GM18517 (cell line): ENCODE data around the gene TCF7L1.
"Not testable (repeated sequence)": the region's sequence is repeated elsewhere in the genome, so short reads cannot be mapped to it uniquely, and the experiment has no call there.

ENCODE experiments used
- ATAC-seq: cut with Tn5 transposase; IDR thresholded peaks from one replicate; pipeline ENCODE4 v1.9.1; 2021; ENCODE audit warnings: mild to moderate bottlenecking, moderate library complexity; ENCODE audit not compliant: unreplicated experiment

The TCF7L1 gene

GRCh38 chr2:85312404-85312803 lies 179.2 kb downstream of the TCF7L1 start:
- ATAC-seq = no peak

GRCh38 chr2:85314884-85315242 lies 181.7 kb downstream of the TCF7L1 start:
- ATAC-seq = no peak

GRCh38 chr2:85315921-85316320 lies 182.7 kb downstream of the TCF7L1 start:
- not testable (repeated sequence) for ATAC-seq

GRCh38 chr2:85318222-85319074 lies 185.3 kb downstream of the TCF7L1 start:
- no peak for ATAC-seq

GRCh38 chr2:85319796-85320195 lies 186.6 kb downstream of the TCF7L1 start:
- ATAC-seq = no peak

- ATAC-seq = no peak
These were observed 190.3 kb downstream of the TCF7L1 start for GRCh38 chr2:85323351-85323987.

GRCh38 chr2:85323988-85324367 lies 190.8 kb downstream of the TCF7L1 start:
- not testable (repeated sequence) for ATAC-seq

- no peak for ATAC-seq
These were observed 191.7 kb downstream of the TCF7L1 start for GRCh38 chr2:85324639-85325465.

- ATAC-seq = no peak
These were observed 192.2 kb downstream of the TCF7L1 start for GRCh38 chr2:85325466-85325811.

GRCh38 chr2:85326406-85327159 lies 193.4 kb downstream of the TCF7L1 start:
- no peak for ATAC-seq

GRCh38 chr2:85327160-85327821 lies 194.1 kb downstream of the TCF7L1 start:
- ATAC-seq = no peak

GRCh38 chr2:85327822-85328617 lies 194.8 kb downstream of the TCF7L1 start, which contains the start of gene TGOLN2:
TSS of gene TGOLN2 (minus strand) at chr2:85327989. CDS start at chr2:85327962, 27 bp downstream.
- peak; percentile 78 for ATAC-seq

GRCh38 chr2:85329181-85329651 lies 196.0 kb downstream of the TCF7L1 start:
- no peak for ATAC-seq

- ATAC-seq = not testable (repeated sequence)
These were observed 196.5 kb downstream of the TCF7L1 start for GRCh38 chr2:85329701-85330100.

GRCh38 chr2:85330839-85331636 lies 197.8 kb downstream of the TCF7L1 start:
- ATAC-seq = no peak

GRCh38 chr2:85333877-85334276 lies 200.7 kb downstream of the TCF7L1 start:
- ATAC-seq = not testable (repeated sequence)

GRCh38 chr2:85334928-85335327 lies 201.7 kb downstream of the TCF7L1 start:
- ATAC-seq = no peak
